NOMO-1 (cell line): ENCODE data around the gene FABP1.
A peak's percentile ranks its signal among the peaks of the same experiment; 100 is the strongest.

Source experiments
- DNase-seq, 2 experiments: peaks; one replicate each; lab custom pipeline; 2025; ENCODE audit not compliant: unreplicated experiment in 2 of 2; lab: John Stamatoyannopoulos, UW

Gene FABP1

DNA sequence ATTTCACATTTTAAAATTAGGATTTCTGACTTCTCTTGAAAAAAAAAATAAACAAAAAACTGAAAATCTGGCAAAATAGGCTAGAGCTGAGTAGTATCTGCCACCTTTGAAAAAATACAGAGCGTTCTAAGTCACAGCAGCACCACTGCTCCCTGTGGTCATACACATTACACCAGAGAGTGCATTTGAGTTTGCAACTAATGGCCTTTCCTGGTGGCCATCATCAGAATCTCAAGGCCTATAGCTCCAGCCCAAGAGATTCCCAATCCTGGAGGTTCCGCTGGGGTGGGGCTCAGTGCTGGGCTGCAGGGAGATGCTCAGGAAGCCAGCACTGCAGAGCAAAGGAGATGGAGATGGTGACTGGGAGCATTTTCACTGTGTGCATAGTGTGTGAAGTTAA is 42.8 kb downstream of the FABP1 start:
- DNase-seq, result no peak

DNA sequence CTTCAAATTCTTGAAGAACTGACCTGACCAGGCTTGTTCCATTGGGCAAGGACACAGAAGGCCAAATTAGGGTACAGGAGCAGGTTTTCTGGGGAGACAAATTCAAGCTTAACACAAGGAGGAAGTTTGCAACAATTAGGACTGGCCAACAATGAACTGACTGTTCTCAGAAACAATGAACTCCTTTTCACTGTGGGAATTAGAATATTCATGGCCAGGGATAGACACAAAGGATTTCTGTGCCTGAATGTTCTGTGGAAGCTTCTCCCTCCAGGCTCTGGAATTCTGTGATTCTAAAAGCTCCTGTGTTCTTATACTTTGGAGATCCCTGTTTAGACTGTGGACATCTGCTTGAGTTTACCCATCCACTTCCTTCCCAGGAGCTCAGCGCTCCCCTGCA is 45.1 kb downstream of the FABP1 start:
- DNase-seq, result no peak

- no peak for DNase-seq
Measured at GRCh38 chr2:88081924-88082608, 45.8 kb downstream of the FABP1 start.

GRCh38 chr2:88080545-88080944 is 47.3 kb downstream of the FABP1 start:
- no peak for DNase-seq

DNA sequence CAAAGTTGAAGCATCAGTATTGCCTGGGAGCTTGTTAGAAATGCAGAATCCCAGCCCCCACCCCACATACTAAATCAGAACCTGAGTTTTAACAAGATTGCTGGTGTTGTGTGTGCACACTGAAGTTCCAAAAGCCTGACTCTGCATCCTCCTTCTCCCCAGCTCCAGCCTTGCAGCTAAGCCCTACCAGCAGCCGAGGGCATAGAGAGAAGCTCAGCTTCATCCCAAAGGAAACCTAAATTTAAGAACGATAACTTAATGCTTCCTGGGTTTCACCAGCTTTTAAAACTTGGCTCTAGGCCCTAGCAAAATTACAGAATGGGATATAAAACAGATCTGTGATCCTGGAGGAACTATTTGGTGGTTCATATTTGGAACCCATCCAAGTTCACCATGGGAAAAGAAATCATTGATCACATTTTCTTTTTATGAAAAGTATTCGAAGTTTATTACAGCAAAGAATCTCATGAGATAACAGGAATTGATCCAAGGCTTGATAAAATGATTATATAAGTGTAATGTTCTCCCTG is 49.2 kb downstream of the FABP1 start:
- DNase-seq, result no peak

GRCh38 chr2:88077080-88077479 is 50.8 kb downstream of the FABP1 start:
- DNase-seq, result no peak

DNA sequence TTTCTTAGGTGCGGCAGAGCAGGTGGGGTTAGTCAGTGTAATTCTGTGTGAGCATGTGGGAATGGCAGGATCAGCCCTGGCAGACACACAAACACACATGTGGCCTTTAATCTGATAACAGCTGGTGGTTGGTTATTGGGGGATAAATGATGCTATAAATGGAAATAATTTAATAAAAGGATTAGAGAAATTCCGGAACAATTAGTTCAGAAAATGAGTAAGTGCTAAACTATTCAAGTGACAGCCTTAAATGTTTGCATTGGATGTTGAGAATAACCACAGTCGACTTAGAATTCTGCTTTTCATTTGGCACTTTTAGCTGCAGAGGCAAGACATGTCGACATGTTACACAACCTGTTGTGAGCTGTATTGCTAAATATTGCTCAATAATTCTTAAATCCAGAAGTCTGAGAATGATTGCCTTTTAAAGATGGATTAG is 53.0 kb downstream of the FABP1 start:
- DNase-seq, result peak; percentile 66 to 86

- DNase-seq, result no peak
Measured at GRCh38 chr2:88074150-88074549, 53.7 kb downstream of the FABP1 start.
